ENCODE measurements around the gene TMBIM1.
A peak's percentile ranks its signal among the peaks of the same experiment; 100 is the strongest.

TMBIM1 gene

GRCh38 chr2:218256612-218257350 lies 35.5 kb downstream of the TMBIM1 start:
- Histone ChIP-seq H3K4me2 (ENCODE audit: low read length) (no peak overlapping the region), H3K36me3 (ENCODE audit: insufficient read depth, low read length) (peaks cover 52% of the 10 kb centered on the region), H3K9me3 (replicated peaks; ENCODE audit: low read length) (no peaks in the 10 kb centered on the region), H3K4me3 (ENCODE audit: low read length) (no peak overlapping the region), H3K9ac (ENCODE audit: low read depth, low read length) (no peak overlapping the region), H3K4me1 (ENCODE audit: control insufficient read depth, insufficient read depth, low read length) (peaks cover 26% of the 10 kb centered on the region), H3K27me3 (ENCODE audit: control insufficient read depth, insufficient read depth, low read length) (no peaks in the 10 kb centered on the region)

DNA sequence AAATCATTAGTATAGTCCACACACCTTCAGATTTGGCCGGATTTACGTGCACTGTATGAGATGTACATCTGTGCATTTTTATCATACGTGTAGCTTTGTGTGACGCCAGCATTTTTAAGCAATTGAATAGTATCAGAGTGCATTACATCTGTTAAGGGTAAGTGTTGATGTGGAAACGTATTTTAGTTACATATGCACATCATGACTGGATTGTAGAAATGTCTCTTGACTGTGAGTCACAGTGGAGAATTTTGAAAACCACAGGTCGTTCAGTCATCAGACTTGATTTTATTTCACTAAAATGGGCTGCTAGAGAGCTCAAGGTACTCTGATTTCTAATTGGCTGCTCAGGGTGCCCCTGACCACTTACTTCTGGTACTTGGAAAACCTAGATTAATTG lies 36.9 kb downstream of the TMBIM1 start:
- H3K4me1 ChIP-seq (ENCODE audit: control insufficient read depth, insufficient read depth, low read length): peaks cover 23% of the 10 kb centered on the region
- H3K4me3 ChIP-seq (ENCODE audit: low read length): no peak overlapping the region
- no peak overlapping the region for H3K4me2 ChIP-seq (ENCODE audit: low read length)
- no peak overlapping the region for H3K9ac ChIP-seq (ENCODE audit: low read depth, low read length)
- no peaks in the 10 kb centered on the region for H3K9me3 ChIP-seq (replicated peaks; ENCODE audit: low read length)
- H3K27me3 ChIP-seq (ENCODE audit: control insufficient read depth, insufficient read depth, low read length): no peaks in the 10 kb centered on the region
- H3K36me3 ChIP-seq (ENCODE audit: insufficient read depth, low read length): peaks cover 64% of the 10 kb centered on the region

DNA sequence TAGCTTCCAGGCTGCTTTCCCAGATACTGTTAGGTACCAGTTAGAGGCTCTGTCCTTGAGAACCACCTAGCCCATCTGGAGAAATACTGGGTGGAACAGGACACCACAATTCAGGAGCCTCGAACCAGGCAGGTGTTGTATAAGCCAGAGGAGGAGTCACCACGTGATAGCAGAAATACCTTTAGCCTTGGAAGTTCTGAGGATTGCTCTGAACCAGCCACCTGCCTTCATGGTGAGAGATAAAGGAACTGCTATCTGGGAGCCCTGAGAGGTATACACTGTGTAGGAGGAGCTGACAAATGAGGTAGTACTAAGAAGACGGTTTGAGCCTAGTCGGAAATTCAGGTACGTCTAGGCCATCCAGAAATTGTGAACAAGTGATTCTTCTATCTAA lies 39.1 kb downstream of the TMBIM1 start:
- H3K4me3 ChIP-seq (ENCODE audit: low read length): no peak overlapping the region
- peak overlapping the region; percentile 14 for H3K9ac ChIP-seq (ENCODE audit: low read depth, low read length)
- no peaks in the 10 kb centered on the region for H3K27me3 ChIP-seq (ENCODE audit: control insufficient read depth, insufficient read depth, low read length)
- peak overlapping the region; percentile 4 for H3K4me2 ChIP-seq (ENCODE audit: low read length)
- peaks cover 14% of the 10 kb centered on the region for H3K4me1 ChIP-seq (ENCODE audit: control insufficient read depth, insufficient read depth, low read length)
- no peaks in the 10 kb centered on the region for H3K9me3 ChIP-seq (replicated peaks; ENCODE audit: low read length)
- peaks cover 84% of the 10 kb centered on the region for H3K36me3 ChIP-seq (ENCODE audit: insufficient read depth, low read length)

DNA sequence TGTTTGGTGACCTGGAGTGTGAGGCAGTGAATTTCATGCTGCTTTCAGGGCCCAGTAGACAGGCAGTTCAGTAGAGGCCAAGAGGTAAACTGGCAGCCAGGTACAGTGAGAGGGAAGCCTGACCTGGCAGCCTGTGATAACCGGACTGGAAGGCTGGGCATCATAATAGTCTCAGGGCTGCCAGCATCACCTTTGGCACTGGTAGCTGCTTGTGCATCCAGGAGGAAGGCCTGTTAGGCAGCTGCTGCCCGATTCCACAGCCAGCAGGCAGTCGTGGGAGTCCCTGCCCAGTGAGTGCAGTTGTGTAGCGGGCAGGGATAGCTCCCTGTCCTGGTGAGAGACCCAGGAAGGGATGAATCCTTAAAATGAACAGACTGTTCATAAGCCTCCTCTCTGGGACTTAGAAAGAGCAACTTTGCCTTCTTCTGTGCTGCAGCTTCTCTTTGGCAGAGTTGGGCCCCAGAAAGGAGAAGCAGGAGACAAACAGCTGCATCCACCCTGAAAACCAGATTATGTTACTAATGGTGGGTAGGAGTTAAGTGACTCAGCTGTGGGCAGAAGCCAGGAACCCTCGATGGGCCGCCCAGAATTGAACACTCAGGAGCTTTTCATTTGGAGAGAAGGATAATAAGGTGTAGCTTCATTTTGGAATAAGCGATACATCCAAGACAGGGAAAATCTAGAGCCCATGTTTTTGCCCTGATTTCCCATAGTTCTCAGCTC lies 39.6 kb downstream of the TMBIM1 start:
- Histone ChIP-seq H3K9ac (ENCODE audit: low read depth, low read length) (peak overlapping the region; percentile 27), H3K36me3 (ENCODE audit: insufficient read depth, low read length) (peaks cover 89% of the 10 kb centered on the region), H3K27me3 (ENCODE audit: control insufficient read depth, insufficient read depth, low read length) (no peaks in the 10 kb centered on the region), H3K9me3 (replicated peaks; ENCODE audit: low read length) (no peaks in the 10 kb centered on the region), H3K4me2 (ENCODE audit: low read length) (peak overlapping the region; percentile 4), H3K4me3 (ENCODE audit: low read length) (no peak overlapping the region), H3K4me1 (ENCODE audit: control insufficient read depth, insufficient read depth, low read length) (peaks cover 14% of the 10 kb centered on the region)

DNA sequence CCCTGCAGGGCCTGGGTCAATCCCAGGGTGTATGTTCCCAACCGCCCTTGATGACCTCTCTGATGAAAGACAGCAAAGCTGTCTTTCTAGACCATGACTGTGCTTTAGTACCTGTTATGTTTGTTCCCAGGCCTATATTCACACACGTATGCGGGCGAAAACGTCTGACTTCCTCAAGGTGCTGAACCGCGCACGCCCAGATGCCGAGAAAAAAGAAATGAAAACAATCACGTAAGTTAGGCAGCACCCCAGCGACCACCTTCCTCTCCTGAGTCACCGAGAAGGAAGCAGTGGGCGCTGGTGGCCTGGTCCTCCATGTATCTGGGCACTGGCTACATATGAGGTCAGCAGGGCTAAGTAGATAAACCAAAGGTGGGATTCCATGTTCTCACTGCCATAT lies 42.6 kb downstream of the TMBIM1 start:
- Histone ChIP-seq H3K4me2 (ENCODE audit: low read length) (no peak overlapping the region), H3K36me3 (ENCODE audit: insufficient read depth, low read length) (peaks cover 91% of the 10 kb centered on the region), H3K4me3 (ENCODE audit: low read length) (no peak overlapping the region), H3K9me3 (replicated peaks; ENCODE audit: low read length) (no peaks in the 10 kb centered on the region), H3K9ac (ENCODE audit: low read depth, low read length) (no peak overlapping the region), H3K4me1 (ENCODE audit: control insufficient read depth, insufficient read depth, low read length) (peaks cover 14% of the 10 kb centered on the region), H3K27me3 (ENCODE audit: control insufficient read depth, insufficient read depth, low read length) (no peaks in the 10 kb centered on the region)

- H3K36me3 ChIP-seq (ENCODE audit: insufficient read depth, low read length): peaks cover 94% of the 10 kb centered on the region
- H3K9ac ChIP-seq (ENCODE audit: low read depth, low read length): no peak overlapping the region
- no peak overlapping the region for H3K4me3 ChIP-seq (ENCODE audit: low read length)
- H3K27me3 ChIP-seq (ENCODE audit: control insufficient read depth, insufficient read depth, low read length): no peaks in the 10 kb centered on the region
- no peaks in the 10 kb centered on the region for H3K4me1 ChIP-seq (ENCODE audit: control insufficient read depth, insufficient read depth, low read length)
- H3K9me3 ChIP-seq (replicated peaks; ENCODE audit: low read length): no peaks in the 10 kb centered on the region
- no peak overlapping the region for H3K4me2 ChIP-seq (ENCODE audit: low read length)
These were observed 47.1 kb downstream of the TMBIM1 start for GRCh38 chr2:218245214-218245613.

GRCh38 chr2:218244665-218245064 lies 47.6 kb downstream of the TMBIM1 start:
- Histone ChIP-seq H3K27me3 (ENCODE audit: control insufficient read depth, insufficient read depth, low read length) (no peaks in the 10 kb centered on the region), H3K4me1 (ENCODE audit: control insufficient read depth, insufficient read depth, low read length) (no peaks in the 10 kb centered on the region), H3K9ac (ENCODE audit: low read depth, low read length) (no peak overlapping the region), H3K4me3 (ENCODE audit: low read length) (no peak overlapping the region), H3K4me2 (ENCODE audit: low read length) (no peak overlapping the region), H3K9me3 (replicated peaks; ENCODE audit: low read length) (no peaks in the 10 kb centered on the region), H3K36me3 (ENCODE audit: insufficient read depth, low read length) (peaks cover 94% of the 10 kb centered on the region)

DNA sequence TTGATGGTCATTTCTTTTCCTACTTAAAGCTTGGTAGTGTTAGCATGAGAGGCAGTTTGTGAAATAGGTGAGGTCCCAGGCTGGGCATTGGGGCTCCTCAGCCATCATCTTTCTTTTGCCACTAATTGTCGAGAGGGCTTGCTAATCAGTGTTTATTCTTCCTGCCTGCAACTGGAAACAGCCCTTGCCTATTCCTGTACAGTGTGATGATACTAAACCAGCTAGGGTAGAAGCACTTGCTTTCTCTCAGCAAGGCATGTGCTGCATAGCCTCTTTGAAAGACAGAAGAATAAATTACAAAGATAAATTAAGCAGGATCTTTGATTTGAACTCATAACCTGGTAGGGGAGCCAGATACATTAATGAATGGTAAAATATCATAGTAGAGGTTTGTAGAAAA lies 48.1 kb downstream of the TMBIM1 start:
- Histone ChIP-seq H3K9me3 (replicated peaks; ENCODE audit: low read length) (no peaks in the 10 kb centered on the region), H3K4me2 (ENCODE audit: low read length) (no peak overlapping the region), H3K4me1 (ENCODE audit: control insufficient read depth, insufficient read depth, low read length) (no peaks in the 10 kb centered on the region), H3K27me3 (ENCODE audit: control insufficient read depth, insufficient read depth, low read length) (no peaks in the 10 kb centered on the region), H3K9ac (ENCODE audit: low read depth, low read length) (no peak overlapping the region), H3K36me3 (ENCODE audit: insufficient read depth, low read length) (peaks cover 92% of the 10 kb centered on the region), H3K4me3 (ENCODE audit: low read length) (no peak overlapping the region)

DNA sequence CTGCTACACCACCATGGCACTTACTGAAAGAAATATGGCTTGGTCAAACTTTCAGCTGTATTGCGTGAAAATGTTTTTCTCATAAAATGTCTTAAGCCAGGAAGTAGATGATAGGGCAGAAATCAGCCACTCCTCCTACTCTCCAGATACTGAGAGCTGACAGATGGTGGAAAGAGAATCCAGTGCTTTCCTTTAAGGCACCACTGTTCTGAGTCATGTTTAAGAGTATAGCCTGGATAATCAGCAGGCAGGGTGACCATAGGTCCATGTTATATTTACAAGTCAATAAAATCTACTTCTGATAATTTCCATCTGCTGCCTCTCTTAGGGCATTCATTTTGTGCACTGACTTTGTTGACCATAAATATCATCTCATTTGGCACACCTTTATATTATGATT lies 53.4 kb downstream of the TMBIM1 start:
- Histone ChIP-seq H3K4me3 (ENCODE audit: low read length) (no peak overlapping the region), H3K36me3 (ENCODE audit: insufficient read depth, low read length) (peaks cover 94% of the 10 kb centered on the region), H3K9me3 (replicated peaks; ENCODE audit: low read length) (no peaks in the 10 kb centered on the region), H3K4me2 (ENCODE audit: low read length) (no peak overlapping the region), H3K4me1 (ENCODE audit: control insufficient read depth, insufficient read depth, low read length) (no peaks in the 10 kb centered on the region), H3K9ac (ENCODE audit: low read depth, low read length) (no peak overlapping the region), H3K27me3 (ENCODE audit: control insufficient read depth, insufficient read depth, low read length) (no peaks in the 10 kb centered on the region)

- no peak overlapping the region for H3K4me3 ChIP-seq (ENCODE audit: low read length)
- H3K4me2 ChIP-seq (ENCODE audit: low read length): no peak overlapping the region
- H3K9ac ChIP-seq (ENCODE audit: low read depth, low read length): no peak overlapping the region
- no peaks in the 10 kb centered on the region for H3K27me3 ChIP-seq (ENCODE audit: control insufficient read depth, insufficient read depth, low read length)
- H3K9me3 ChIP-seq (replicated peaks; ENCODE audit: low read length): no peaks in the 10 kb centered on the region
- peaks cover 88% of the 10 kb centered on the region for H3K36me3 ChIP-seq (ENCODE audit: insufficient read depth, low read length)
- H3K4me1 ChIP-seq (ENCODE audit: control insufficient read depth, insufficient read depth, low read length): no peaks in the 10 kb centered on the region
These were observed 55.5 kb downstream of the TMBIM1 start for GRCh38 chr2:218236829-218237228.

DNA sequence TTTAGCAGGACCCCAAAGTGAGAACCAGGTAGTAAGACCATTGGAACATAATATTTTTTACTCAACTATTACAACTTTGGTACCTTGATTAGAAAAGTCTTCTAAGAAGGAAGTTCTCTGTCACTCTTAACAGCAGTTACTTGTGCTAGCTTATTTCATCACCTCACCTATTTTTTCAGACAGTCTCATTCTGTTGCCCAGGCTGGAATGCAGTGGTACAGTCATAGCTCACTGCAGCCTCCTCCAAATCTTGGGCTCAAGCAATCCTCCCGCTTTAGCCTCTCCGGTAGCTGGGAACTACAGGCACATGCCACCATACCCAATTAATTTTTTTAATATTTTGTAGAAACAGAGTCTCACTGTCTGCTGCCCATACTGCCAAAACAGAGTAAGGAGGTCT lies 57.3 kb downstream of the TMBIM1 start:
- H3K4me1 ChIP-seq (ENCODE audit: control insufficient read depth, insufficient read depth, low read length): peaks cover 11% of the 10 kb centered on the region
- H3K9ac ChIP-seq (ENCODE audit: low read depth, low read length): no peak overlapping the region
- H3K9me3 ChIP-seq (replicated peaks; ENCODE audit: low read length): no peaks in the 10 kb centered on the region
- H3K36me3 ChIP-seq (ENCODE audit: insufficient read depth, low read length): peaks cover 90% of the 10 kb centered on the region
- no peak overlapping the region for H3K4me2 ChIP-seq (ENCODE audit: low read length)
- no peak overlapping the region for H3K4me3 ChIP-seq (ENCODE audit: low read length)
- H3K27me3 ChIP-seq (ENCODE audit: control insufficient read depth, insufficient read depth, low read length): no peaks in the 10 kb centered on the region

DNA sequence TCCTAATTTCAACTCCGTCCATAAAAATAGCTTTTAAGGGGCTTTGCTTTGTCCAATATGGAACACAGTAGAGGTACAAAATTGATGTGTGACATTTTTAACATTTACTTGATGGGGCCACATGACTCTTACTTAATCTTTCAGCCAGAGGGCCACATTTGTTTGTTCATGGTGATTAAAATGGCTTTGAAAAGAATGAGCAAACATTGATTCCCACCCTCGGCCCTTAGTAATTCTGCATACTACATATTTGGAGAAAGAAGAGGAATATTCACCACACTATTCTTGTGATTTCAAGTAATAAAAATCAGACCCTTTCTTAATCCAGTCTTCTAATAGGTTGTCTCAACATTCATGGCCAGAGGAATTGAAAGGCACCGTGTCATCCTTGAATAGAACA lies 57.8 kb downstream of the TMBIM1 start:
- Histone ChIP-seq H3K4me2 (ENCODE audit: low read length) (no peak overlapping the region), H3K4me1 (ENCODE audit: control insufficient read depth, insufficient read depth, low read length) (peaks cover 16% of the 10 kb centered on the region), H3K36me3 (ENCODE audit: insufficient read depth, low read length) (peaks cover 90% of the 10 kb centered on the region), H3K4me3 (ENCODE audit: low read length) (no peak overlapping the region), H3K27me3 (ENCODE audit: control insufficient read depth, insufficient read depth, low read length) (no peaks in the 10 kb centered on the region), H3K9ac (ENCODE audit: low read depth, low read length) (no peak overlapping the region), H3K9me3 (replicated peaks; ENCODE audit: low read length) (no peaks in the 10 kb centered on the region)
